GM12878 (cell line): Measurements from ENCODE around the gene ECT2L. TPM values are rescaled to one million over a fixed set of nuclear protein-coding genes. Genes with fewer than 3 reads are reported as not detected.

Source experiments
- ATAC-seq: fragments of 200-7000 bp; cut with Tn5 transposase; 3 replicates; pipeline ENCODE4 v1.9.1; 2020; ENCODE audit warnings: mild to moderate bottlenecking, moderate library complexity
- BruUV-seq: library from RNA; stranded (reverse); fragments of 400-500 nt; replicated peaks from 2 replicates; lab custom pipeline; 2021; lab: Mats Ljungman, UMichigan
- CTCF ChIA-PET: fragments of 300-600 bp; sonication (Branson Sonifier 250); formaldehyde crosslinking; extraction: SDS; loops from one replicate; lab custom pipeline; 2021; ENCODE audit warnings: inconsistent platforms; lab: Yijun Ruan, JAX
- POLR2A ChIA-PET: fragments of 350-600 bp; formaldehyde crosslinking; extraction: SDS; loops from one replicate; lab custom pipeline; 2021; ENCODE audit warnings: inconsistent platforms; lab: Charles Lee
- RAD21 ChIA-PET: fragments of 300-600 bp; sonication (Branson Sonifier 250); formaldehyde crosslinking; loops from one replicate; lab custom pipeline; 2023; ENCODE audit warnings: antibody characterized with exemption; ENCODE audit not compliant: unreplicated experiment; lab: Charles Lee
- SMC1A ChIA-PET: fragments of 300-600 bp; sonication (Branson Sonifier 250); formaldehyde crosslinking; loops from one replicate; lab custom pipeline; 2023; ENCODE audit not compliant: unreplicated experiment, uncharacterized antibody; lab: Charles Lee
- DNase-seq: peaks from one replicate; pipeline ENCODE4 v3.0.0-alpha.2; 2011; ENCODE audit warnings: low read depth, low spot score
- FAIRE-seq: peaks from 3 replicates; lab custom pipeline; 2011; peaks lifted over from hg19 to GRCh38; lab: Jason Lieb, UNC
- H2AFZ ChIP-seq: 2 replicates; pipeline ENCODE4 v1.6.0; 2011; ENCODE audit warnings: low read depth, low read length, control low read depth; ENCODE audit not compliant: control insufficient read depth
- H3K27ac ChIP-seq: 2 replicates; pipeline ENCODE4 v1.5.1; 2011; ENCODE audit warnings: control low read depth; ENCODE audit not compliant: control insufficient read depth, insufficient read depth
- H3K27me3 ChIP-seq, 2 experiments: replicated peaks in 1 of 2; 2 replicates each; pipeline versions ENCODE4 v1.6.0 to v1.6.1; 2011; ENCODE audit warnings: low read length in 1 of 2; ENCODE audit not compliant: control insufficient read depth in 2 of 2, insufficient read depth in 2 of 2
- H3K36me3 ChIP-seq, 2 experiments: 2 replicates each; pipeline ENCODE4 v1.5.1; 2011; ENCODE audit warnings: low read length in 1 of 2; ENCODE audit not compliant: control insufficient read depth in 2 of 2, insufficient read depth in 2 of 2
- H3K4me1 ChIP-seq: 2 replicates; pipeline ENCODE4 v1.6.1; 2011; ENCODE audit warnings: mild to moderate bottlenecking, low read length, moderate library complexity, mixed read lengths; ENCODE audit not compliant: control insufficient read depth, insufficient read depth
- H3K4me2 ChIP-seq: 2 replicates; pipeline ENCODE4 v1.6.0; 2011; ENCODE audit warnings: control low read depth; ENCODE audit not compliant: control insufficient read depth, insufficient read depth
- H3K4me3 ChIP-seq: fragments of 200-600 bp; sonication (generic); 2 replicates; pipeline ENCODE4 v1.5.1; 2016
- H3K79me2 ChIP-seq: 2 replicates; pipeline ENCODE4 v1.6.0; 2011; ENCODE audit warnings: low read length; ENCODE audit not compliant: control insufficient read depth, insufficient read depth
- H3K9ac ChIP-seq: 2 replicates; pipeline ENCODE4 v1.8.0; 2011; ENCODE audit warnings: low read length, control low read depth, mixed read lengths; ENCODE audit not compliant: control insufficient read depth, insufficient read depth
- H3K9me3 ChIP-seq: replicated peaks from 3 replicates; pipeline ENCODE4 v1.5.1; 2011; ENCODE audit warnings: mild to moderate bottlenecking, low read length; ENCODE audit not compliant: control insufficient read depth, insufficient read depth
- H4K20me1 ChIP-seq: 2 replicates; pipeline ENCODE4 v1.6.0; 2011; ENCODE audit not compliant: control insufficient read depth, insufficient read depth
- ATF7 ChIP-seq: fragments of 450-650 bp; IDR thresholded peaks from 2 replicates; pipeline ENCODE4 v1.6.1; 2016; ENCODE audit warnings: low read depth, mild to moderate bottlenecking
- CBX5 ChIP-seq: sonication (generic); IDR thresholded peaks from 2 replicates; pipeline ENCODE4 v1.6.1; 2016; ENCODE audit warnings: low read depth, moderate library complexity, mild to moderate bottlenecking, inconsistent platforms
- CREB1 ChIP-seq: IDR thresholded peaks from 2 replicates; pipeline ENCODE4 v1.6.1; 2012; ENCODE audit warnings: low read depth, mild to moderate bottlenecking, inconsistent platforms
- EGR1 ChIP-seq, 2 experiments: IDR thresholded peaks; 1 replicate in 1 of 2; 2 replicates in 1 of 2; pipeline ENCODE4 v1.6.1; 2011 to 2012; ENCODE audit warnings: low read depth in 2 of 2, low read length in 2 of 2, borderline replicate concordance in 1 of 2, mild to moderate bottlenecking in 1 of 2, moderate library complexity in 1 of 2
- FOXM1 ChIP-seq: IDR thresholded peaks from 2 replicates; pipeline ENCODE4 v1.6.1; 2012; ENCODE audit warnings: low read depth, mild to moderate bottlenecking, inconsistent platforms, low read length, moderate library complexity
- HCFC1 ChIP-seq: fragments of 150-350 bp; IDR thresholded peaks from 2 replicates; pipeline ENCODE4 v1.6.1; 2014; ENCODE audit warnings: low read length
- NFXL1 ChIP-seq: fragments of 450-650 bp; IDR thresholded peaks from 2 replicates; pipeline ENCODE4 v1.6.1; 2017; ENCODE audit warnings: antibody characterized with exemption, mild to moderate bottlenecking, borderline replicate concordance
- NKRF ChIP-seq: fragments of 450-650 bp; conservative IDR thresholded peaks from 2 replicates; pipeline ENCODE4 v1.6.1; 2017; ENCODE audit warnings: mild to moderate bottlenecking, moderate library complexity
- PML ChIP-seq: IDR thresholded peaks from 2 replicates; pipeline ENCODE4 v1.6.1; 2012; ENCODE audit warnings: low read length, inconsistent platforms
- RAD21 ChIP-seq: IDR thresholded peaks from 2 replicates; pipeline ENCODE4 v1.6.1; 2011; ENCODE audit warnings: mild to moderate bottlenecking, low read depth, low read length, moderate library complexity; ENCODE audit not compliant: insufficient read depth
- RUNX3 ChIP-seq: IDR thresholded peaks from 2 replicates; pipeline ENCODE4 v1.6.1; 2012; ENCODE audit warnings: low read length, inconsistent platforms
- SMARCA5 ChIP-seq: fragments of 450-650 bp; IDR thresholded peaks from 2 replicates; pipeline ENCODE4 v1.6.1; 2017; ENCODE audit warnings: mild to moderate bottlenecking
- SMC3 ChIP-seq: IDR thresholded peaks from 2 replicates; pipeline ENCODE4 v1.6.1; 2011; ENCODE audit warnings: low read length, improper control_type of control experiment, borderline replicate concordance
- TBL1XR1 ChIP-seq: IDR thresholded peaks from 2 replicates; pipeline ENCODE4 v1.6.1; 2012; ENCODE audit warnings: low read depth, low read length, improper control_type of control experiment
- TCF7 ChIP-seq: IDR thresholded peaks from 2 replicates; pipeline ENCODE4 v1.6.1; 2014; ENCODE audit warnings: antibody characterized with exemption, borderline replicate concordance
- ZNF207 ChIP-seq: fragments of 450-650 bp; IDR thresholded peaks from 2 replicates; pipeline ENCODE4 v1.6.1; 2014; ENCODE audit warnings: antibody characterized with exemption, mild to moderate bottlenecking, borderline replicate concordance
- ZNF24 ChIP-seq: fragments of 450-650 bp; IDR thresholded peaks from 2 replicates; pipeline ENCODE4 v1.6.1; 2017; ENCODE audit warnings: antibody characterized with exemption, mild to moderate bottlenecking
- ZNF384 ChIP-seq: IDR thresholded peaks from 2 replicates; pipeline ENCODE4 v1.6.1; 2012; ENCODE audit warnings: low read depth, mild to moderate bottlenecking, low read length, improper control_type of control experiment, borderline replicate concordance
- ZSCAN29 ChIP-seq: fragments of 450-650 bp; IDR thresholded peaks from 2 replicates; pipeline ENCODE4 v1.6.1; 2017; ENCODE audit warnings: mild to moderate bottlenecking, moderate library complexity
- WGBS: methylation state at CpG from one replicate; pipeline ENCODE4 v1.1.6; 2016; ENCODE audit warnings: low lambda C conversion rate; ENCODE audit not compliant: insufficient replicate concordance, insufficient coverage; ENCODE audit errors: missing lambda C conversion rate; 5-methylcytosine and 5-hydroxymethylcytosine counted together
- in situ Hi-C: fragments of 300-500 bp; cut with MboI; formaldehyde crosslinking; loops from 9 replicates; pipeline ENCODE4 v1.14.3; 2018; ENCODE audit warnings: mixed read lengths
- intact Hi-C: fragments of 100-400 bp; cut with micrococcal nuclease; formaldehyde crosslinking; loops from one replicate; pipeline ENCODE4 v1.14.2; 2022; ENCODE audit not compliant: unreplicated experiment
- polyA plus RNA-seq, 11 experiments: library from polyadenylated mRNA; depleted of rRNA in 4 of 11; unstranded in 6 of 11; stranded (reverse) in 5 of 11; fragments of >200 nt; fragmentation: Nextera tagmentation in 4 of 11; fragmentation: Illumina TruSeq in 1 of 11; extraction: Ambion mirVana in 4 of 11; extraction: Trizol in 1 of 11; gene quantifications; 1 replicate in 1 of 11; 2 replicates in 10 of 11; pipeline versions ENCODE4 v1.2.1 to v1.2.3, GENCODE V29; 2011 to 2016; ENCODE audit warnings: inconsistent platforms in 2 of 11, missing spikeins in 2 of 11, low read depth in 1 of 11
- total RNA-seq, 4 experiments: library from RNA; depleted of rRNA in 3 of 4; stranded (reverse); fragments of >200 nt in 3 of 4; fragmentation: Illumina TruSeq in 1 of 4; extraction: Trizol in 1 of 4; gene quantifications; 2 replicates each; pipeline versions ENCODE4 v1.2.1 to v1.2.3, GENCODE V29; 2013 to 2021
- TF ChIP-seq, protein P1 (sequence below): IDR thresholded peaks from 2 replicates; pipeline ENCODE4 v1.6.1; 2012; ENCODE audit warnings: low read depth, low read length, improper control_type of control experiment
- TF ChIP-seq, protein P2 (sequence below): IDR thresholded peaks from 2 replicates; pipeline ENCODE4 v1.6.1; 2011; ENCODE audit warnings: borderline replicate concordance, low read depth, mild to moderate bottlenecking, moderate library complexity, mixed read lengths, low read length; ENCODE audit not compliant: insufficient read depth; ENCODE audit errors: extremely low read length

ECT2L gene
- total and polyA plus RNA-seq, 10 of the 15 experiments (the other 5 are each of a cell fraction or from before 2014, with no cell fraction given) = 0.05 to 0.09 TPM; not detected in 8

GRCh38 chr6:138815797-138816528, 20.1 kb downstream of the ECT2L start:
- Histone ChIP-seq H3K4me3 (no peak overlapping the region), H3K4me1 (peaks cover 18% of the 10 kb centered on the region), H3K9me3 (no peaks in the 10 kb centered on the region), H3K36me3 (no peaks in the 10 kb centered on the region), H4K20me1 (no peaks in the 10 kb centered on the region), H3K9ac (no peak overlapping the region), H3K79me2 (no peaks in the 10 kb centered on the region), H3K4me2 (no peak overlapping the region), H3K27me3 (no peaks in the 10 kb centered on the region), H3K27ac (no peak overlapping the region), H2AFZ (no peak overlapping the region; the same call in 1 of the 2 replicates)
- 44% methylated on average over 4 of the region's 4 CpGs for WGBS
- no TSS peak for BruUV-seq
- intact Hi-C loops (loop anchor here (1.0 to 2.0 kb wide), 4 partner anchors 172 to 548 kb away; partner anchors contain the start of gene REPS1), in situ Hi-C loops (loop anchor here (5.0 kb wide), 3 partner anchors 171 to 551 kb away; partner anchors contain the start of gene REPS1)
- POLR2A ChIA-PET = no interaction called here
- ATAC-seq (peak; percentile 71), FAIRE-seq (peak; percentile 86), DNase-seq (no peak)
- CTCF ChIA-PET = interaction anchor here (0.6 to 10.7 kb wide), 48 partner anchors 10 to 554 kb away, joined by 3 to 166 read pairs (median 4); partner anchors contain the start of genes HECA and REPS1
- SMC1A ChIA-PET = interaction anchor here (0.7 to 11.3 kb wide), 35 partner anchors 10 to 553 kb away, joined by 3 to 163 read pairs (median 4); partner anchors contain the start of genes REPS1 and TXLNB
- RAD21 ChIA-PET = interaction anchor here (0.7 to 6.3 kb wide), 27 partner anchors 10 to 779 kb away, joined by 3 to 94 read pairs (median 4); partner anchors contain the start of gene REPS1
- no peak for TF ChIP-seq CREB1
- TF ChIP-seq ZNF24 = no peak
- TF ChIP-seq, protein P1, sequence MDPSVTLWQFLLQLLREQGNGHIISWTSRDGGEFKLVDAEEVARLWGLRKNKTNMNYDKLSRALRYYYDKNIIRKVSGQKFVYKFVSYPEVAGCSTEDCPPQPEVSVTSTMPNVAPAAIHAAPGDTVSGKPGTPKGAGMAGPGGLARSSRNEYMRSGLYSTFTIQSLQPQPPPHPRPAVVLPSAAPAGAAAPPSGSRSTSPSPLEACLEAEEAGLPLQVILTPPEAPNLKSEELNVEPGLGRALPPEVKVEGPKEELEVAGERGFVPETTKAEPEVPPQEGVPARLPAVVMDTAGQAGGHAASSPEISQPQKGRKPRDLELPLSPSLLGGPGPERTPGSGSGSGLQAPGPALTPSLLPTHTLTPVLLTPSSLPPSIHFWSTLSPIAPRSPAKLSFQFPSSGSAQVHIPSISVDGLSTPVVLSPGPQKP = no peak
- no peak for TF ChIP-seq RUNX3
- no peak for TF ChIP-seq TBL1XR1
- TF ChIP-seq RAD21 = peak; percentile 96
- no peak for TF ChIP-seq NKRF
- no peak for TF ChIP-seq ZNF207
- TF ChIP-seq NFXL1 = no peak
- no peak for TF ChIP-seq PML
- no peak for TF ChIP-seq ZNF384
- no peak for TF ChIP-seq ZSCAN29
- peak; percentile 90 for TF ChIP-seq SMC3
- peak; percentile 52; the same call in 1 of the 2 replicates for TF ChIP-seq SMARCA5
- 0 out of 2 replicates have a peak, but pooled peaks have one; percentile 15 for TF ChIP-seq FOXM1
- no peak for TF ChIP-seq HCFC1
- TF ChIP-seq, protein P2, sequence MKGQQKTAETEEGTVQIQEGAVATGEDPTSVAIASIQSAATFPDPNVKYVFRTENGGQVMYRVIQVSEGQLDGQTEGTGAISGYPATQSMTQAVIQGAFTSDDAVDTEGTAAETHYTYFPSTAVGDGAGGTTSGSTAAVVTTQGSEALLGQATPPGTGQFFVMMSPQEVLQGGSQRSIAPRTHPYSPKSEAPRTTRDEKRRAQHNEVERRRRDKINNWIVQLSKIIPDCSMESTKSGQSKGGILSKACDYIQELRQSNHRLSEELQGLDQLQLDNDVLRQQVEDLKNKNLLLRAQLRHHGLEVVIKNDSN = no peak
- 0 out of 2 replicates have a peak, but pooled peaks have one; percentile 34 for TF ChIP-seq ATF7
- TF ChIP-seq CBX5 = 0 out of 2 replicates have a peak, but pooled peaks have one; percentile 39
- no peak for TF ChIP-seq TCF7
- no peak for TF ChIP-seq EGR1 (IDR thresholded peaks at IDR 0.05; ENCODE audit: borderline replicate concordance in 1 of 2, low read depth in 2 of 2, low read length in 2 of 2)
